H1 (cell line): ENCODE data around the gene MAGI1. TPM values are rescaled to one million over a fixed set of nuclear protein-coding genes. Genes with fewer than 3 reads are reported as not detected.

Experiments
- ATF2 ChIP-seq: IDR thresholded peaks from 2 replicates; pipeline ENCODE4 v1.6.1; 2012; ENCODE audit warnings: low read length, inconsistent platforms
- POLR2A ChIP-seq, 2 experiments: IDR thresholded peaks; 1 replicate in 1 of 2; 2 replicates in 1 of 2; pipeline ENCODE4 v1.6.1; 2011; ENCODE audit warnings: low read depth in 2 of 2, low read length in 2 of 2, mild to moderate bottlenecking in 2 of 2; ENCODE audit errors: control extremely low read depth in 1 of 2
- SP2 ChIP-seq: IDR thresholded peaks from 2 replicates; pipeline ENCODE4 v1.6.1; 2012; ENCODE audit warnings: mild to moderate bottlenecking, low read length, inconsistent platforms
- polyA plus RNA-seq, 7 experiments: library from polyadenylated mRNA; depleted of rRNA in 3 of 7; stranded (reverse) in 5 of 7; unstranded in 2 of 7; fragments of >200 nt in 5 of 7; fragments of 200-250 nt in 2 of 7; gene quantifications; 1 replicate in 5 of 7; 2 replicates in 1 of 7; 4 replicates in 1 of 7; pipeline versions ENCODE4 v1.2.1 to v1.2.3, GENCODE V29; 2011 to 2013; ENCODE audit warnings: missing spikeins in 2 of 7, mixed read lengths in 2 of 7
- total RNA-seq: library from RNA; stranded (reverse); fragmentation: NEBNext Ultra II Directional; extraction: Animal tissue kit (Norgen Biotek cat#: 25700); gene quantifications from 2 replicates; pipeline ENCODE4 v1.2.1, GENCODE V29; 2021

MAGI1 gene
- total and polyA plus RNA-seq, 2 of the 8 experiments (the other 6 are each of a cell fraction or from before 2014, with no cell fraction given), result 19.8 to 78.0 TPM

DNA sequence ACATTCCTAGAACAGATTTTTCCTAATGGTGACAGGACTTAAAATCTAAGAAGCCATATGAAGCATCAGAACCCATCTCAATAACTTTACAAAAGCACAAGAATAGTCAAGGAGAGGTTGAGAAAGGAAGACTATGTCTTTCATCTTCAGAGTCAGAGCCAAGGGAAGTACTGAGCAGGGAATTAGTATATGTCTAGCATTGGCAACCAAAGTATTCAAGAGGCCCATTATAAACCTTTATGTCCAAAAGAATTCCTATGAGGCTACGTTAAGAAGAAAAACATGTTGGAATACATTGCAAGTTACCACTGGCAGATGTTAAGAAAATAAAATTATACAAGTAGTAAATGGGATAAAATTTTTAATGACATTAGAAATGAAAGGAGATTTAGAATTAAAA, 150.5 kb downstream of the MAGI1 start (continued):
- TF ChIP-seq ATF2 (no peak), SP2 (no peak), POLR2A (IDR thresholded peaks at IDR 0.05; ENCODE audit: control extremely low read depth in 1 of 2, low read depth in 2 of 2, low read length in 2 of 2) (no peak)
- TF ChIP-seq, all 59 proteins: peak for 0
